GM10847 (cell line): Measurements from ENCODE around the gene POU2F2.
A peak's percentile ranks its signal among the peaks of the same experiment; 100 is the strongest.

ENCODE experiments used
- POLR2A ChIP-seq: IDR thresholded peaks from 2 replicates; pipeline ENCODE4 v1.6.1; 2011; ENCODE audit not compliant: insufficient read length; ENCODE audit errors: extremely low read depth

Gene POU2F2

DNA sequence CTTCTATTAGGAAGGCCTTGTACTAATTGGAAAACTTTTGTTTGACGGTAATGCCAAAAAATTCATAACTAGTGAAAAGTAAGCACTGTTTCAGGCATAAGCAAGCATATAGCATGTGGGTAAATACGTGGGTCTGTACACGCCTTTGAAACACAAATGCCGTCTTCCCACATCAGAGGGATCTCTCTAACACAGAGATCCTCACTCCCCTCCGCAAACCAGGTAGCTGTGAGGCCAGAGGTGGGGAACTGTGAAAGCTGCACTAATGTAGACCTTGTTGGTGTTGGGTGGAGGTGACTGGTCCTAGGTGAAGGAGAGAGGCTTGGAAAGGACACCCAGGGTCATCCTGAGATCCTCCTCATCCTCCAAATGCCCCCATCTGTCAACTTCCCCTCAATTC lies 16.0 kb upstream of the POU2F2 start:
- no peak for TF ChIP-seq POLR2A

DNA sequence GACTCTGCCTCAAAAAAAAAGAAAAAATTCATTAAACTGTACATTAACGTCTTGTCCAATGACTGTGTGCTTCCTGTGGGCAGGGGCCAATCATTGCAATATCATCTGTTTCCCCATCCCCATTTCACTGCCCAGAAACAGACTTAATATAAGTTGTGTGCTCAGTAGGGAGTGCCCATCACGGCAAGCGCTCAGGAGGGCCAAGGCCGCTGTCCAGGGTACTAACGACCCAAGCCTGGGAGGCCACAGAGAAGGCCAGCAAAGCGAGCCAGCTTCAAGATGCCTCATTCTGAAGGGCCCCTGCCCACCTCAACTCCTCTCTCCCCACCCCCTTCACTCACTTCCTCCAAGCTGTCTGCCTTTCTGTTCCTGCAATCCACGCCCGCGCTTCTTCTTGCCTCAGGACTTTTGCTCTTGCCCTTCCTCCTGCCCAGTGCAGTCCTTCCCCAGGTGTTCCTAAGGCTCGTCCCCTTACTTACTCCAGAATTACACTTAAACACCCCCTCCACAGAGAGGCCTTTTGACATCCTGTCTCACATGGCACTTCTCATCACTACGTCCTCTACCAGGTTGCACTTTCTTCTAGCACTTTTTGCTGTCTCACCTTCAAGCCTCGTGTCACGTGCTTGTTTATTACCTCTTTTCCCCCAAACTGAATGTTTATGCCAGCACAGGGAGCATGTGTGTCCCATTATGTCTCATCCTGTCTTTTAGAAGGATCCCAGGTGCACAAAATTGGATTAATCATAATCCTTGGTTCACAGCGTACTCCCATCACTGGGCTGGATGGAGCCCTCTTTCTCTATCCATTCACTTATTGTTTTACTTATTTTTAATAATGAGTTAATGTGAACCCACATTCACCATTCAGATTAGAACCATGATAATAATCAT lies 11.3 kb upstream of the POU2F2 start:
- TF ChIP-seq POLR2A = no peak

DNA sequence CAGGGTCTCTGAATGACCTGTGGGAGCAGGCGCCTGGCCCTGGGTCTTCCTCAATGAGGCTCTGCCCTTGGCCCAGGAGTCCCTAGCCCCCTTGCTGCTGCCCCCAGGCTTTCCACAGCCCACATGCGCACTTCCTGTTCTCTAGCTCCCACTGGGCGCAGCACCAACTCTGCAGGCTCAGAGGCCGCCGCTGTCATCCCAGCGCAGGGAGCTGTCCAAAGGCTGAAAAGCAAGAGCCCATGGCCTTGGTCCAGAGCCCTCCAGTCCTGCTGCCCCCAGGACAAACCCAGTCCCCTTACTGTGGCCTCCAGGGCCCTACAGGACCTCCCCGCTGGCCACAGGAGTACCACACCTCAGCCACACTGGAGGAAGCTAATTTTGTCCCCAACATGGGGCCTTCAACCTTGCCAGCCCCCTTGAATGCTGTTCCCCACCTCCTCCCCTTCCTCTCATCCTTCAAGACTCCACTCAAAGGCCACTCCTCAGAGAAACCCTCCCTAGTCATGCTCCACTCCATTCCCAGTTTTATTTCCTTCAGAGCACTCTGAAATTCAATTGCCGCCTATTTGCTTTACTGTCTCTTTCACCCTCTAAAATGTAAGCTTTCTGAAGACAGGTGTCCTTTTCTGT lies 8.0 kb upstream of the POU2F2 start:
- no peak for TF ChIP-seq POLR2A

DNA sequence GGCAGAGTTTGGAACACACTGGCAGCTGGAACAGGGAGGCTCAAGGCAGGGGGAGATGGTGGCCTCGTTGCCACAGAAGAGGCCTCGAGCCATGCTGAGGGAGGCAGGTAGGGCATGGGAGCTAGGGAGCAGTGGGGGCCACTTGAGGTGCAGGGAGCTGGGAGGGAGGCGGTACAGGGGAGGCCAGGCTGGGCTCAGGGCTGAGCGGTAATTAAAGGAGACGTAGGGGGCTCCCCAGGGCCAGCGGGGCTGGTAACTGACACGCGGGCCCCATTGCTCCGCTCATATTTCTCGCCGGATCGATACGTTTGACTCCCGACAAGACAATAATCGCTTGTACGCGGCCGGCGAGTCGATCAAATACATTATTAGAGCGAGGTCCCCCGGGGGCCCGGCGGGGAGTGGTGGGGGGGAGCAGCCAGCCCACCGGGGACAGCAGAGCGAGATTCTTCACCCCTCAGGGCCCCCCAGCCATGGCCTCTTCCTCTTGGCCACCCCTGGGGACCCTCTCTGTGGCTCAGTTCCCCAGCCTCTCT lies 2.4 kb upstream of the POU2F2 start:
- TF ChIP-seq POLR2A = no peak

DNA sequence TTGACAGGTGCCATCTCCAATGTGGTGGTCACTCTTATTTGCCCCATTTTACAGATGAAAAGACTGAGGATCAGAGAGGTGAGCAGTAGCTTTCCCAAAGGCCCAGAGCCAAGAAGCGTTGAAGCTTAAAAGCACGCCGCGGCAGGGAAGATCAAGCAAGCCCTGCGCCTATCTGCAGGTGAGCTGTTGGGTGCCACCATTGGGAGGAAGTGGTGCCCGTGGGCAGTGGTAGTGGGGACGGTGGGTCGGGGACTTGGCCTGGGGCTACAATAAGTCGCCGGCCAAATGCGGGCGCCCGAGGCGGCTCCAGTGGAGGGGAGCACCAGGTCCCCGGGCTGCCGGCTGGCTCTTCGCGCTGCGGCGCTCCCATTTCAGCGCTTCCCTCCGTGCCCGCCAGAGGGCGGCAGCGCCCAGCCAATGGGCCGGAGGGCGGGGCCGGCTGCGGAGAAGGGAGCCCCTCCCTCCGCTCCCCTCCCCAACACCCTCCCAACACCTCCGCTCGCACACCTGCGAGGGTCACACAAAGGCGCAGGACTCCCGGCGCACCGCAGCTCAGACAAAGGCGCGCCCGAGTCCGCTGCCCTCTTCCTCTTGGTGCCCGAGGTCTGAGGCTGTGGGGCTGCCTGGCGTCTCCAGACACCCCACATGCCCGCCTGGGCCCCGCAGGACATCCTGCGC lies 744 bp upstream of the POU2F2 start:
- no peak for TF ChIP-seq POLR2A

DNA sequence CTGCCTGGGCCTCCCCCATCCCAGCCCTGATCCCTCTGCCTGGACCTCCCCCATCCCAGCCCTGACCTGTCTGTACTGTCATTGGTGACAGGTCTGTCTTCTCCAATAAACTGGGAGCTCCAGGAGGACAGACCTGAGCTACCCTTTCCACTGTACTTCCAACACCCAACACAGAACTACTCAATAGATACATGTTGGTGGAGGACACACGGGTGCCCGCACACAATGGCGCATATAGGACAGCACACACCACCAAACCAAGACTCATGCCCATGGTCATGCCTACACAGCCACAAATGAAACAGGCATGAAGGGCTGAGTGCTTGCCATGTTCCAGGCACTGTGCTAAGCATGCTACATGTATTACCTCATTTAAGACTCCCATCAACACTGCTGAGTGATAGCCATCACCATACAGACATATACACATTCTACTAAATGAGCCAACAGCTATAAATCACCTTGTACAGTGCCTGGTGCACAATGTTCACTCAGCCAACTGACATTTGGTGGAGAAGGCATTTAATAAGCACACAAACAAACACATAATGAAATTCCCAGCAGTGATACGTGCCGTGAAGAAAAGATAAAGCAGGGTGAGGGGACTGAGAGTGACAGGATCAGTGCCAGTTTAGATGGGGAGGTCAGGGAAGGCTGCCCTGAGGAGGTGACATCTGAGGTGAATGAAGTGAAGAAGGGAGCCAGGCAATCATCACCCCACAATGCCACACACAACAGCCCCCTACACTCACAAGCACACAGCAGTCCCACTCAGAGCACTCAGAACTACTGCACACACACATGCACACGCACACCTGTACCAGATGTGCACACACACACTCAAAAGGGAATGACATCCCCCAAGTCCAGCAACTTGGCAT lies 857 bp downstream of the POU2F2 start:
- TF ChIP-seq POLR2A = no peak

DNA sequence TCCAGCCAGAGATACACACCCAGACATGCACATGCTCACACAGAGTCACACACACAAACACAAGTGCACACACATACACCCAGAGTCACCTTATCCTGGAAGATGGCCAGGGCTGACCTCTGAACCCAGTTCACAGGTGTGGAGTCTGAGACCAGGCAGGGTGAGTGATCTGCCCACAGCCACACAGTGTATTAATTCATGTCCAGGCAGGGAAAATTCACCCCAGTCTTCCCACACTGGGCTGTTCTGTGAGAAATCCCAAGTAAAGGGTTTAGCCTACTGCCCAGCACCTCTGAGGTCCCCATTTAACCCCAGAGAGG lies 2.0 kb downstream of the POU2F2 start:
- no peak for TF ChIP-seq POLR2A

DNA sequence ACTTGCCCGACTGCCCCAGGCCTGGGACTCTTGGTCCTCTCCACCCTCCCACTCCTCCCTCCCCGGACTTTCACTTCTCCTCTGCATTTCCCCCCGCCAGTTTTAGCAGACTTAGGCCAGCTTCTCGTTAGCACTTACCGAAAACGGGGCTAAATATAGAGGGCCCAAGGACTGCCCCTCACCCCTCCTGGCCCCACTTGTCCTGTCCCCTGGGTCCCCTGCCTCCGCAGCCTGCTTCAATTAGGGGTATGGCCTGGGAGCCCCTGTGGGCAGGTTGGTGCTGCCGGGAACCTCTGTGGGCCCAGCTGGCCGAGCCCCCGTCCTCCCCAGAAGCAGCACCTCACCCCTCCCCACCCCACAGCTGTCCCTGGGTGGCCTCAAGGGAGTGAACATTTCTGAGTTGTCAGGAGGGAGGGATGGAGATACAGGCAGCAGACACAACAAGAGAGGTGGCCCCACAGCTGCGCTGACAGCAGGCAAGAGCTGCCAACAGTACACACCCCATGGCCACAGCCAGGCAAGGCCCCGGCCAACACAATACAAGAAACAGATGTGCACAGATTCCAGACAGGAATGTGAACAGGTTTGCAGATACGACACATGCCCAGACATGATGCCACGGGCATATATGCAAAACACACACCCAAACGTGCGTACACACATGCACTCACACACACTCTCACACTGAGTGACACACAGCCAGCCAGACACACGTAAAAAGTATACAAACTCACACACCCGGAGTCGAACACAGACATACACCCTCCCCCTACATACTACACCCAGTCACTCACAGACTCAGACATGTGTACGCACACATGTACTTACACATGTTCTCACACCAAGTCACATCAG lies 2.6 kb downstream of the POU2F2 start:
- peak; percentile 44 for TF ChIP-seq POLR2A

DNA sequence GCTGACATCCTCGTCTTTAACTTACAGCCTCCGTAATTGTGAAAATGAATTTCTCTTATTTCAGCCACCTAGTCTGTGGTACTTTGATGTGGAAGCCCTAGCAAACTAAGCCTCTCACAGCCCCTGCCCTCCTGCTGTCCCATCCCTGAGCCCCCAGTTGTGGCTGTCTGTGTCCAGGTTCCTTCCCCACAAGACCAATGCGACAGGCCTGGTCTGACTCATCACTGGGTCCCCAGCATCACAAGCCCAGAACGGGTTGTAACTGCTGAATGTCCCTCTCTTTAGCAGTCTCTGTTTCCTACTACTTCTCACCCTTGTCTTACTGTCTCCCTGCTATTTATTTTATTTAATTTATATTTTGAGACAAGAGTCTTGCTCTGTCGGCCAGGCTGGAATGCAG lies 5.7 kb downstream of the POU2F2 start:
- no peak for TF ChIP-seq POLR2A

DNA sequence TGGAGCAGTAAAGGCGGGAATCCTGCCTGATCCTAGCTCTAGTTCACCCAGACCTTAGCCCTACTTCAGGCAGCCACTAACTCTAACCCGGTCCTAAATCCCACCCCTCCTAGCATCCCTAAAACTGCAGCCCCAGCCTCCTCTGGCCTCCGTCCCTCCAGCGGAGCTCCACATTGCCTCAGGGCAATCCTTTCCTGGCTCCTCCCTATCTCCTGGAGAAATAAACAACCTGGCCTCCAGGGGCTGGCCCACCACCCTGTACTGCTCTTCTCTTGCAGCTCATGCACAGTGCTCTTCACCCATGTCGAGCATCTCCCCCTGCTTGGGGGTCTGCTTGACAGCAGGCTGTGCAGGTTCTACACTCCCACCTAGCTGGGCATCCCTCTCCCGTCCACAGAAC lies 6.7 kb downstream of the POU2F2 start:
- no peak for TF ChIP-seq POLR2A

DNA sequence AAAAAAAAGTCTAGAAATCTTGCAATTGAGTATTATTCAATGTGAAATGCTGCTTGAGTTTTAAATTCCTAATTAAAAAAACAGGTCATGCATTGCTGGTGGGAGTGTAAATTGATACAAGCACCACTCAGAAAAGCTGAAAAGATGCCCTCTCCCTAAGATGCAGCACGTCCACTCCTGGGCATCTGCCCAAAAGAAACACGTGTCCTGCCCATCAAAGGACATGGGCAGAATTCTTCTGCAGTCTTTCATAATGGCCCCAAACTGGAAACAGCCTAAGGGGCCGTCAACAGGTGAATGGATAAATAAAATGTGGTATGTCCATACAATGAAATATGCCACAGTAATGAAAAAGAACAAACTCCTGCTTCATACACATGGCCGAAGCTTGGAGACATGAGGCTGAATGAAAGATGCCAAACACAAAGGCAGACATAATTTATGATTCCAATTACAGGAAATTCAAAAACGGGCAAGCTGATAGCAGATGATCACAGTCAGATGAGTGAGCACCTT lies 7.8 kb downstream of the POU2F2 start:
- TF ChIP-seq POLR2A = no peak

DNA sequence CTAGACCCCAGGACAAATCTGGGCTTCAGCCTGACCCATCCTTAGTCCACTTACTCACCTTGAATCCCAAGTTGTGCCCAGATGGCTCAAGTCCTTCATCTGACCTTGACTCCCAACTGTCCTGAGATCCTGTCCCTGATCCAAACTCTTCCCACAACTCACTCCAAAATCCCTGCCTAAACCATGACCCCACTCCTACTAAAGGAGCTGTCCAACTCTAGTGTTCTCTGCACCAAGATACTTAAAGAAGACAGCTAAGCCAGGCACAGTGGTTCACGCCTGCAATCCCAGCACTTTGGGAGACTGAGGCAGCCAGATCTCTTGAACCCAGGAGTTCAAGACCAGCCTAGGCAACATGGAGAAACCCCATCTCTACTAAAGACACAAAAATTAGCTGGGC lies 8.5 kb downstream of the POU2F2 start:
- no peak for TF ChIP-seq POLR2A

DNA sequence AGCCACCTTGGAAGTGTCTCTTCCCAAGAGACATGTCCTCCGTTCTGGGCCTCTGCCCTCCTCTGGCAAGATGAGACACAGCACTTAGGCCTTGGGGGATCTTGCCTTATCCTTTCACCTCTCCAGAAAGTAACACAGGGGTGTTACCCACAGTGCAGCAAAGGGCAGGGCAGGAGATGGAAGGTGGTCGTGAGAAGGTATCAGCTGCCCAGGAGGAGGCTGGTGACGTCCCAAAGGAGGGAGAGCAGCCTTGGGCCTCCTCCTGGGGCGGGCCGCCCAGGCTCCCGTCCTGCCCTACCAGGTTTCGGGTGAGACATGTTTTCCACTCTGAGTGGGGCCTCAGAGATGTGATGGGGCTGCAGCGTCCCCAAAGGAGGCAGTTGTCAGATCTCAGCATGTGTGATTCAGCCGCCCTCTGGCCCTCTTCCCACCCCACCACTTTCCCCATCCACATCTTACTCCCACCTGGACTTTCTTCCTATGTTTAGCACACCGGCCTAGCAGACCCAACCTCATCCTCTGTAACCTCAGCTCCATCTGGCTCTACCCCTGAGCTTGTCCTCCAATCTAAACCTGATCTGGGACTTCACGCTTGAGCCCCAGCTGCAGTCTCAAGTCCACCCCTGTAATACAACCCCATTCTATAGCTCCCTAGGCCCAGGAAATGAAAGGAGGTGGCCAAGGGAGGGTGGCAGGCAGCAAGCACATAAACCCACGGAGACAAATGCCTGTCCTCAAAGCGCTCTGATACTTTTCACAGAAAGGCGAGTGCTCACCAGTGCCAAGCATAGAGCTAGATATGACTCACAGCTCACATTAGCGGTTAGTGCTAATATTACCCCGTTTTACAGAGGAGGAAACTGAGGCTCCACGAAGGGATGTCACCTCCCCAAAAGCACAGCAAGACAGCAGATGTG lies 9.3 kb downstream of the POU2F2 start:
- peak; percentile 12 for TF ChIP-seq POLR2A

DNA sequence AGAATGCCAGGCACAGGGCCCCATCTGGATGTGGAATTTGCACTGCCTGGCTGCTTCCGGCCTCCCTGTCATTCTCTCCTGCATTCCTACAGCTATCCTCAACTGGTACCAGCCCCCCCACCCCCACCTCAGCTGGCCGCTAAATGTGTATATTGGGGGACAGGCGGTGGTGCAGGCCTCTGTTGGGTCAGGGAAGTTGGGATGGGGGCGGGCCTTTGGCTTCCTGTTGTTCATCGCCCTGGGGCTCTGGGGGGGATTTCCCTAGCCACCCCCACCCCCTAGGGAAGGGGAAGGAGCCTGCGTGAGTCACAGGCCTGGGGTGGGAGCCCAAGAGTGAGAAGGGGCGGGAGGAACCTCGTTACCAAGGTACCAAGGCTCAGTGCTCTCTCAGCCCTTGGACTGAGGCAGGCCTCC lies 10.6 kb downstream of the POU2F2 start:
- TF ChIP-seq POLR2A = peak; percentile 14
